ENCODE measurements around the gene STX2. TPM values are rescaled to one million over a fixed set of nuclear protein-coding genes. Genes with fewer than 3 reads are reported as not detected.
A peak's percentile ranks its signal among the peaks of the same experiment; 100 is the strongest.
"Not testable (repeated sequence)": the region's sequence is repeated elsewhere in the genome, so short reads cannot be mapped to it uniquely, and the experiment has no call there.

Gene STX2
- total RNA-seq, 4 donors from 2014 or later, result 26.3 to 44.8 (median 33.6) TPM

- no peak for TF ChIP-seq CTCF (IDR thresholded peaks at IDR 0.05)
- TF ChIP-seq POLR2A (IDR thresholded peaks at IDR 0.05), result no peak
- TF ChIP-seq EP300 (IDR thresholded peaks at IDR 0.05), result no peak
- Histone ChIP-seq H3K4me3 (no peak overlapping the region), H3K27ac (no peak overlapping the region), H3K27me3 (peaks cover 0 to 4% of the 10 kb centered on the region in 2 donors), H3K36me3 (no peaks in the 10 kb centered on the region), H3K9me3 (peaks cover 0 to 8% (median 0%) of the 10 kb centered on the region in 4 donors), H3K4me1 (peaks cover 0 to 7% (median 2%) of the 10 kb centered on the region in 4 donors)
- no peak for DNase-seq (ENCODE audit: low spot score in 2 of 2)
- 42 to 54% methylated on average over 12 to 17 of the region's 20 CpGs for WGBS, 2 donors
Observed at GRCh38 chr12:130752692-130753230, 86.3 kb downstream of the STX2 start.

GRCh38 chr12:130752037-130752436, 87.0 kb downstream of the STX2 start:
- H3K4me1 ChIP-seq; H3K27ac ChIP-seq; H3K4me3 ChIP-seq; DNase-seq (ENCODE audit: low spot score in 2 of 2); H3K9me3 ChIP-seq; H3K27me3 ChIP-seq; H3K36me3 ChIP-seq: not testable (repeated sequence)
- 85 to 94% methylated on average over 11 of the region's 11 CpGs for WGBS, 2 donors

GRCh38 chr12:130748786-130749185, 90.3 kb downstream of the STX2 start:
- 52 to 63% methylated on average over 10 of the region's 10 CpGs for WGBS, 2 donors
- Histone ChIP-seq H3K27me3 (peaks cover 0 to 4% of the 10 kb centered on the region in 2 donors), H3K36me3 (no peaks in the 10 kb centered on the region), H3K4me3 (no peak overlapping the region), H3K9me3 (no peaks in the 10 kb centered on the region), H3K27ac (no peak overlapping the region), H3K4me1 (peaks cover 0 to 7% (median 2%) of the 10 kb centered on the region in 4 donors)
- no peak for DNase-seq (ENCODE audit: low spot score in 2 of 2)
- no peak for TF ChIP-seq EP300 (IDR thresholded peaks at IDR 0.05)
- TF ChIP-seq POLR2A (IDR thresholded peaks at IDR 0.05), result no peak
- no peak for TF ChIP-seq CTCF (IDR thresholded peaks at IDR 0.05)

- H3K9me3 ChIP-seq, result peaks cover 0 to 3% (median 0%) of the 10 kb centered on the region in 4 donors
- H3K27ac ChIP-seq, result no peak overlapping the region
- H3K27me3 ChIP-seq, result peaks cover 0 to 4% of the 10 kb centered on the region in 2 donors
- no peak overlapping the region for H3K4me3 ChIP-seq
- H3K36me3 ChIP-seq, result no peaks in the 10 kb centered on the region
- peaks cover 0 to 7% (median 2%) of the 10 kb centered on the region in 4 donors for H3K4me1 ChIP-seq
- TF ChIP-seq POLR2A (IDR thresholded peaks at IDR 0.05) (no peak), EP300 (IDR thresholded peaks at IDR 0.05) (no peak), CTCF (IDR thresholded peaks at IDR 0.05) (peak; percentile 53 to 75 (median 71))
- 12 to 17% methylated on average over 13 of the region's 13 CpGs for WGBS, 2 donors
- DNase-seq (ENCODE audit: low spot score in 2 of 2), result peak; percentile 57 to 84
Observed at GRCh38 chr12:130747867-130748740, 90.9 kb downstream of the STX2 start.

GRCh38 chr12:130746546-130746945, 92.5 kb downstream of the STX2 start:
- Histone ChIP-seq H3K36me3 (no peaks in the 10 kb centered on the region), H3K27ac (no peak overlapping the region), H3K9me3 (peaks cover 0 to 3% (median 0%) of the 10 kb centered on the region in 4 donors), H3K4me1 (peaks cover 0 to 7% (median 2%) of the 10 kb centered on the region in 4 donors), H3K4me3 (no peak overlapping the region), H3K27me3 (no peaks in the 10 kb centered on the region)
- 68 to 70% methylated on average over 9 of the region's 9 CpGs for WGBS, 2 donors
- DNase-seq (ENCODE audit: low spot score in 2 of 2), result no peak
- TF ChIP-seq EP300 (IDR thresholded peaks at IDR 0.05), result no peak
- TF ChIP-seq POLR2A (IDR thresholded peaks at IDR 0.05), result no peak
- TF ChIP-seq CTCF (IDR thresholded peaks at IDR 0.05), result no peak

Data from tibial nerve (tissue), 4 donors.